Endothelial cell of umbilical vein (primary cell): ENCODE data around the gene CORO2B.

Experiments
- EZH2 ChIP-seq: IDR thresholded peaks from 2 replicates; pipeline ENCODE4 v1.6.1; 2012; ENCODE audit warnings: borderline replicate concordance, low read depth, mild to moderate bottlenecking, moderate library complexity, low read length, inconsistent platforms; ENCODE audit not compliant: severe bottlenecking
- FOS ChIP-seq: IDR thresholded peaks from 2 replicates; pipeline ENCODE4 v1.6.1; 2011; ENCODE audit warnings: mild to moderate bottlenecking, low read length, moderate library complexity, borderline replicate concordance; ENCODE audit not compliant: insufficient read depth
- GATA2 ChIP-seq: IDR thresholded peaks from 2 replicates; pipeline ENCODE4 v1.7.0; 2011; ENCODE audit warnings: low read depth, mild to moderate bottlenecking, moderate library complexity, mixed read lengths, low read length; ENCODE audit not compliant: insufficient read length, insufficient read depth
- JUN ChIP-seq: IDR thresholded peaks from 2 replicates; pipeline ENCODE4 v1.6.1; 2011; ENCODE audit warnings: borderline replicate concordance, low read depth; ENCODE audit not compliant: insufficient read length, insufficient read depth
- MYC ChIP-seq: IDR thresholded peaks from one replicate; pipeline ENCODE4 v1.6.1; 2011; ENCODE audit warnings: mild to moderate bottlenecking, low read depth, low read length
- POLR2A ChIP-seq: IDR thresholded peaks from 2 replicates; pipeline ENCODE4 v1.6.1; 2012; ENCODE audit warnings: low read depth, mild to moderate bottlenecking, control low read depth, low read length
- POLR2AphosphoS5 ChIP-seq: IDR thresholded peaks from 2 replicates; pipeline ENCODE4 v1.6.1; 2012; ENCODE audit warnings: low read depth, mild to moderate bottlenecking, control low read depth, low read length, moderate library complexity; ENCODE audit not compliant: insufficient read depth
- TF ChIP-seq, protein P1 (sequence below), 2 donors: IDR thresholded peaks; 1 replicate in 1 of 2; 2 replicates in 1 of 2; pipeline ENCODE4 v1.5.1; 2011; ENCODE audit warnings: low read length in 2 of 2, mild to moderate bottlenecking in 2 of 2, moderate library complexity in 2 of 2, control low read depth in 1 of 2, inconsistent platforms in 1 of 2, low read depth in 1 of 2; ENCODE audit not compliant: insufficient read depth in 1 of 2; ENCODE audit errors: extremely low read depth in 1 of 2
- TF ChIP-seq, protein P2 (sequence below): IDR thresholded peaks from 2 replicates; pipeline ENCODE4 v1.6.1; 2011; ENCODE audit not compliant: insufficient read depth, insufficient read length

DNA sequence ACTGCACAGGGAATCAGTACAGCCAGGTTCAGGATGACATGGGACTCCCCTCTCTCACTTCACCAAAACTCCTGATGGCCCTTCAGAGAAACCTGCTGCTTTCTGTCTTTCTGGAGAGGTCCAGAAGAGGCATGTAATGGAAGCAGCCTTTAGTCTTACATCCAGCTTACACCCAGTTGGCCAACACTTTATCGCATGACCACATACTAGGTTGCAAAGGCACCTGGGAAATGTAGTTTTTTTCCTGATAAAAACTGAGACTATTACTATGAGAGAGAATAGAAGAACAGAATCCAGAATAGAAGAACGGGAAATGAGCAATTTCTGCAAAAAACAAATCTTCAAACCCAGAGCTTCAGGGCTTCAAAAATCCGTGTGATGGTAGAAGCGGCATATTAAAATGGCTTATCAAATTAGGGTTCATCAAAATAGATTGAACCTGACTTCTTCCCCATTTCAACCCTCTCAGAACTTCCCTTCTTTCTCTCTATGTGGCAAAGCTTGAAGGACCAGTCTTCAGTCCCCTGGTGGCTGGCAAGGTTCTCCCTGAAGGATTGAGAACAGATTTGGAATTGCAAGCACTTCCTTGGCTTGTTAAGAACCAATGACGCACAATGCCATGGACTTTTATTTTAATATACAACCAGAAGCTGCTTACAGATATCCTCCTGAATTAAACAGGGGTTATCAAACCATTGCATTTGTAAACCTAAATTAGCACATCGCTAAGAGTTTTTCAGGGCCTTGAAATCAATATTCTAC lies 34.4 kb downstream of the CORO2B start:
- TF ChIP-seq, protein P1, sequence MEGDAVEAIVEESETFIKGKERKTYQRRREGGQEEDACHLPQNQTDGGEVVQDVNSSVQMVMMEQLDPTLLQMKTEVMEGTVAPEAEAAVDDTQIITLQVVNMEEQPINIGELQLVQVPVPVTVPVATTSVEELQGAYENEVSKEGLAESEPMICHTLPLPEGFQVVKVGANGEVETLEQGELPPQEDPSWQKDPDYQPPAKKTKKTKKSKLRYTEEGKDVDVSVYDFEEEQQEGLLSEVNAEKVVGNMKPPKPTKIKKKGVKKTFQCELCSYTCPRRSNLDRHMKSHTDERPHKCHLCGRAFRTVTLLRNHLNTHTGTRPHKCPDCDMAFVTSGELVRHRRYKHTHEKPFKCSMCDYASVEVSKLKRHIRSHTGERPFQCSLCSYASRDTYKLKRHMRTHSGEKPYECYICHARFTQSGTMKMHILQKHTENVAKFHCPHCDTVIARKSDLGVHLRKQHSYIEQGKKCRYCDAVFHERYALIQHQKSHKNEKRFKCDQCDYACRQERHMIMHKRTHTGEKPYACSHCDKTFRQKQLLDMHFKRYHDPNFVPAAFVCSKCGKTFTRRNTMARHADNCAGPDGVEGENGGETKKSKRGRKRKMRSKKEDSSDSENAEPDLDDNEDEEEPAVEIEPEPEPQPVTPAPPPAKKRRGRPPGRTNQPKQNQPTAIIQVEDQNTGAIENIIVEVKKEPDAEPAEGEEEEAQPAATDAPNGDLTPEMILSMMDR (IDR thresholded peaks at IDR 0.05; ENCODE audit: extremely low read depth in 1 of 2, insufficient read depth in 1 of 2, low read depth in 1 of 2, low read length in 2 of 2), result no peak
- TF ChIP-seq POLR2A (no peak), EZH2 (no peak), MYC (no peak), POLR2AphosphoS5 (no peak), JUN (no peak), FOS (no peak), GATA2 (no peak)
- TF ChIP-seq, protein P2, sequence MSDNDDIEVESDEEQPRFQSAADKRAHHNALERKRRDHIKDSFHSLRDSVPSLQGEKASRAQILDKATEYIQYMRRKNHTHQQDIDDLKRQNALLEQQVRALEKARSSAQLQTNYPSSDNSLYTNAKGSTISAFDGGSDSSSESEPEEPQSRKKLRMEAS, result no peak
